ENCODE measurements around the gene SPATS2L.

Gene SPATS2L

DNA sequence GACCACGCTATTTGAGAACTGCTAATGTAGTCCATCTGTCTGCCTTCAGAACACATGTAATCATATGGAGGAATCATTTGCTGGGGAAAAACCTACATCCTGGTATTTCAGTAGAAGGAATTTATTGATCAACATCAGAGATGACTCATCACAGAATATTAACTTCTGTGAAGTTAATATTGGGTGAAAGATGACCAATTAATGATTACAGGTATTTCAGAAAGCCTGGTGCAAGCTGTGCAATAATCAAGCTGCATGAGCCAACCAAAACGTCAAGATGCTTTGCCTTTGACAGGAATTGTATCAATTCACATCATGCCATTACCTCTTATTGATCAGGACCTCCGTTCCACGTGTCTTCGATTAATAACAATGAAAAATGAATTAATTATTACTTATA lies 9.4 kb upstream of the SPATS2L start:
- no peak for DNase-seq

DNA sequence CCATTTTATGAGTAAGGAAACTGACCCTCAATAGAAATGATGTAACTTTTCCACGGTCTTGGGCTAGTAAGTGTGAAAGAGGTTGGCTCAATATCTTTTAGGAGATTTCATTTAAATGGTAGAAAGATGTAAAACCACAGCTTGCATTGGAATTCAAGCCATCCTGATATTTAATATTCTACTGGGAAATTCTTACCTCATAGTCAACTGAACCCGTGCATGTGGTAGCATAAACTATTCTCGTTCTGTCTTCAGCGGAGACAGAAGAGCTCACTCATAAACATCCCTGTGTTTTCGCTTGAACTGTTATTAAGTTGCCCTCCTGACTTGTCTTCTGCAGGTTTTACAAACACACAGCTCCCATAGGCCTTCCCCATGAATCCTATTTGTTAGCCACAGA lies 8.5 kb upstream of the SPATS2L start:
- no peak for DNase-seq

DNA sequence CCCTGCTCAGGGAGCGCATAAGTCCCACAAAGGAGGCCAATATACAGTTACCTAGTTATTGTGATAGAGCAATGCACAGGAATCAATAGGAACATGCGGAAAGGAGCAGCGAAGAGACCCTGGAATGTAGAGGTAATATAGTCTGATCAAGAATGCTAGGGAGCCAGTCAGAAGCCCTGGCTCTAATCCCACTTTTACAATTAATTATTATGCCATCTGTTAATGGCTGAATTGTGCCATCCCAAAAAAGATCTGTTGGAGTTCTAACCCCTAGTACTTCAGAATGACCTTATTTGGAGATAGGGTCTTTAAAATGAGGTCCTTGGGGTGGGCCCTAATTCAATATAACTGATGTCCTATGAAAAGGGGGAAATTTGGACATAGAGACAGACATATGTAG lies 7.7 kb upstream of the SPATS2L start:
- no peak for DNase-seq

DNA sequence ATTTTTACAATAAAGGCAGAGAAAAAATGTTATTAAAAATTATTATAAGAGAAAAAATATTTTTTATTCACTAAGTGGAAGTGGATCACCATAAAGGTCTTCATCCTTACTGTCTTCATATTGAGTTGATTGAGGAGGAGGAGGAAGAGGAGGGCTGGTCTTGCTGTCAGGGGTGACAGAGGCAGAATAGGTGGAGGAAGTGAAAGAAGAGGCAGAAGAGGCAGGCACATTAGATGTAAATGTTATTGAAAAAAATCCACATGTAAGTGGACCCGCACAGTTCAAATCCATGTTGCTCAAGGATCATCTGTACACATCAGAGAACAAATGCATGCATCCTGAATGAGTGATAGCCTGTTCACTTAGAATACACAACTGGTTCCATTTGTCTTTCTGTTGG lies 6.4 kb upstream of the SPATS2L start:
- no peak for DNase-seq

DNA sequence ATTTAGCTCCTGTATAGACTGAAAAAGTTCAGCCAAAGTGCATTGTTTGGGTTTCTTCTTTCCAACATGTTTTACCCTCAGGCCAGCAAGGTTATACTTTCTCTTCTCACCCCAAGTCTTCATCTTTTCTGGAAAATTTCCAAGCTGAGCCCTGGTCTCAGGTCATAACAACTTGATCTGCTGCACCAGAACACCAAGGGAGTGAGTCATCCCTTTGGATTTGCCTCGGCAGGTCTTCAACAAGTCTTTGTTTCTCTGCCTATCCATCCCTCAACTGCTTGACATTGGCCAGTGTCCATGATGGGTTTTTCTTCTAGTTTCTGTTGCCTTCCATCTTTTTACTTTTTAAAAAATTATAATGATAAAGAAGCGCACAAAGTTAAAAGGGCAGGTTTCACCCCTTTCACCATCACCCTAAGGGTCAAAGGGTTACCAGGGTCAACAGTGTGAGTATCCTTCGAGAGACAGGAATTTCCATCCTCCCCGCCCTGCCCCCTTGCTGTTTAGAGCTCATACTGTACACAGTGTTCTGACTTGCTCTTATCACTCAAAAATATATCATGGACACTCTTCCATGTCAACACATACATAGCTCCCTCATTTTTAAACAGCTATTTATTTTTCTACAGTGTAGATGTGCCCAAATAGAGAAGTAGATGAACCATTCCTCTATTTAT lies 5.7 kb upstream of the SPATS2L start:
- DNase-seq = no peak

GRCh38 chr2:200301953-200302858 lies 4.3 kb upstream of the SPATS2L start:
- DNase-seq = no peak

DNA sequence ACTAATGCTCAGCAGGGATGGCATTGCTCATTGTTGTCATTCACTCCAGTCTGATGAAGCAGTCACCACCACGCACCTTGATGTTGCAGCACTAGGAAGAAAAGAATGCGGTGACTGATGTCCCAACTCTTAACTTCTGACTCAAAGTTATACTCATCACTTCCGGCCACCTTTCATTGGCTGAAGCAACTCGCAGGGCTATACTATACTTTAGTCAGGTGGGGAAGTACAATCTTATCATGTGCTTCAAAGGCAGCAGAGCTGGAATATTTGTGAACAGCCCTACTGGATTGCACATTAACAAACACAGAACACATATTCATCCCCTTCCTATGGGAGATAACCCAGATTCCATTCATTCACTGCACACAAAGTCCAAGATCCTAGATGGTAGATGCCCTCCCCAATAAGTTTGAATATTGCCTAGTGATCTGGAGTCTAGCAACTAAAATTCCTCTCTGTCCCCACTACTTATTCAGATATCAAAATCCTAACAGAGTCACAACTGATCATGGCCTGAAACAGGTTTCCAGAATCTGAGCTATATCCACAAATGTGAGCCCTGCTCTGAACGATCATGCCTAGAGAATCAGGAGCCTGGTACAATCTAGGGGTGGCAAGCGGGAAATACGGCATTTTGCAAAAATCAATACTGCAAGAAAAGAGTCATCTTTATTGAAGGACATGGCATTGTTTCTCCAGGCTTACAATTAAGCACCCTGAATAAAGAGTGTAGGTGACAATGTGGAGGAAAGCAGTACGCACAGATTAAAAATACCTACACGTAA lies 3.4 kb upstream of the SPATS2L start:
- DNase-seq = no peak

DNA sequence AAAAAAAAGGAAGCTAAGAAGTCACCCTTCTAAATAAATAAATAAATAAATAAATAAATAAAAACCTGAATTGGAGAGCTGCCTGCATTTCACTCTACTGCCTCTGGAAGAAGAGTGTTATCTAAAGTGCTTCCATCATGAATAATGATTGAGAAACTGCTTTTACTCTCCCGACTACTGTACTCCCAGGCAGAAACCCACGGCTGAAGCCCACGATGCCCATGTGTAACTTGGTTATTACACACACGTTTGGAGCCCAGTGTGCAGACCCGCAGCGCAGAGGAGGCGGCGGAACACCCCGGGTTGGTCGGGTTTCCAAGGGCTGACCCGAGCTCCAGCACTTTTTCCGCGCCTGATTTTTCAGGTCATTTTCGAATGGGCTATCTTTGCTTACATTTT lies 697 bp upstream of the SPATS2L start:
- DNase-seq = peak; percentile 23

GRCh38 chr2:200306931-200307723 lies 634 bp downstream of the SPATS2L start:
- peak; percentile 12 for DNase-seq

- no peak for DNase-seq
These were observed 1.4 kb downstream of the SPATS2L start for GRCh38 chr2:200307724-200308545.

DNA sequence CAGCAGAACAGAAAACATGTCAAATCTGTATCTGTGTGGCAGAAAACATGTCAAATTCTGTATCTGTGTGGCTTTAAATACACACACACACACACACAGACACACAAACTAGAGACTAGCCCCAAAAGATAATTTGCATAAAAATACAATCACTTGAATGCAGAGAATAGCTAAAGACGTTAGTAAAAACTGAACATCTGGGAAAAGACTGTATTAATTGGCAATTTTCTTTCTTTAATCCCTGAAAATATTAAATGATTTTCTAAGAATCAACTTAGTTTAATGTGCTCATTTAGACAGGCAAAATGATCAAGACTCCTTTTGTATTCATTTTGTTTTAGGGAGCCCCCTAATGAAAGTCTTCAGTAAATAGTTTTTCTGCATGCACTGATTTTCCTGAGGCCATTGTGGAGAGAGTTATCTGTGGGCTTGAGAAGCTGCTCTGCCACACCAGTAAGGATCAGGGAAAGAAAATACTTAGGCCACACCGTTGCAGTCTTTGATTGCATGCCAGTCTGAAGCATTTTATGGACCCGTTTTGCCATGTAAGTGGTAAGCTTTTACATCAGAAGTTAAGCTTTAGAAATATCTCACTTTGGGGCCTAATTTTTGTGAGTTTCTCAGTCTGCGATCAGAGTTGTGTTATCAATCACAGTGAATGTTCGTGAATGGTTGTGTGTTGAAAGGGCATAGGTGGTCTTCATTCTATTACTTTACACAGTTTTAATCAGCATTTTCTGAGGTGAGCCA lies 2.2 kb downstream of the SPATS2L start:
- no peak for DNase-seq

DNA sequence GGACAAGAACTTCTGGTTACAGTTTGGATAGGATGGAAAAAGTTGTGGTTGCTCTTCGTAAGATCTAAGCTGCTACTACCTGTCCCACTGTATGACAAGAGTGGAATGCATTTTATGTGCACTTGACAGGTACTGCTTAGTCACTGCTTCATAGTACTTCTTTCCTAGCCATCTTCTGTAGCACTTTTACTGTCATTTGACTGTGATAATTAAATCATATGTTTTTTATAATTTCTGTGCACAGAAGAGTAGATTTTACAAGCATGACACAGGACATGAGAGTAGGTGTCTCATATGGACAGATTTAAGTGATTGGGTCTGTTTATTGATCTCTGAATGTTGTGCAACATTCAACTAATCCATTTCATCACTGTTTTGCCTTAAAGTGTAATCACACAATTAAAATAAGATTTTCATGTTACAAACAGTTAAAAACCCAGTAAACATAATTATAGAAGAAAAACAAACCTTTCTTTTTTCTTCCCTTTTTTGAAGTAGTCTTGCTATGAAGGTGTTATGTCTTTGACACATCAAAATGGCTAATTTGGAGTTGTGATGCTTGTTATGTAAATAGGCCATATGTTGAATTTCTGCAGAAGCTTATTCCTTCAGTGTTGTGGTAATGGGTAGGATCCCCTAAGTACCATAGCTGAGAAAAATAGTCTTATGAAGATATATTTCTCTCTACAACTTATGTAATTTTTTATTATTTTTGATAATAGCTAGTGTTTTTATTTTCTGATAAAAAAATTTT lies 3.0 kb downstream of the SPATS2L start:
- no peak for DNase-seq

DNA sequence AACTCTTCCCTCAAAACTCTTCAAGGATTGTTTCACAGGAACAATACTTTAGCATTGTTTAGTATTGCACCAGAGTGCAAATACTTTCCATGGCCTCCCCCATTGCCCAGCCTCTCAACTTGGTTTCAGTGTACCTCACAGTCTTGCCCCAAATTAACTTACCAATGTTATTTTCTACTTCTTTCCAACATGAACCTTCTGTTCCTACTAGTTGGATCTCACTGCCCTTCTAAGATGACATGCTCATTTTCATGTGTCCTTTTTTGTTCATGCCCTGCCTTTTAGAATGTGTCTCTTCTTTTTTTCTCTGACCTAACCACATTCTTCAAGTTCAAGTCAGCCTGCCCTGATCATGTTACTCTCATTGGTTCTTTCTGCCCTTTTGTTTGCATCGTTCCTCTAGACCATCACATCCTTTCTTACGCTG lies 4.1 kb downstream of the SPATS2L start:
- no peak for DNase-seq

- DNase-seq = no peak
These were observed 4.6 kb downstream of the SPATS2L start for GRCh38 chr2:200311139-200311538.

- DNase-seq = no peak
These were observed 8.6 kb downstream of the SPATS2L start for GRCh38 chr2:200314976-200315567.

DNA sequence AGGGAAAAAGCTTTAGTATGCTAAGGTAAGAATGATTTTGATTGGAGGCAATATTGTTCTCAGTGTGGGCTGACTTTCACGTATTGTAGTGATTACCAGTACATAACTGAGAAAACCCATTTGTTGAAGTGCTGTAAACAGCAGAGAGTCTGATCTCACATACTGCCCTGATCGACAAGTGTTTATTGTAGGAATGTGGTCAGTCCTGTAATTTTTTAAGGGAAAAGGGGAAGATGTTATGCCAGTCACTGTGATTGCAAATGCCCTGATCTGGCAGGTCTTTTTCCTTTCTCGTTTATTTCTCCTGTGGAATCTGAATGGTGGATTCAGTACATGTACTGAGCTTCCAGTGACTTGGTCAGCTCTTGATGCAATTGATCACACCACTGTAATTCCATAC lies 11.5 kb downstream of the SPATS2L start:
- no peak for DNase-seq

GRCh38 chr2:200318940-200319435 lies 12.5 kb downstream of the SPATS2L start:
- no peak for DNase-seq

DNA sequence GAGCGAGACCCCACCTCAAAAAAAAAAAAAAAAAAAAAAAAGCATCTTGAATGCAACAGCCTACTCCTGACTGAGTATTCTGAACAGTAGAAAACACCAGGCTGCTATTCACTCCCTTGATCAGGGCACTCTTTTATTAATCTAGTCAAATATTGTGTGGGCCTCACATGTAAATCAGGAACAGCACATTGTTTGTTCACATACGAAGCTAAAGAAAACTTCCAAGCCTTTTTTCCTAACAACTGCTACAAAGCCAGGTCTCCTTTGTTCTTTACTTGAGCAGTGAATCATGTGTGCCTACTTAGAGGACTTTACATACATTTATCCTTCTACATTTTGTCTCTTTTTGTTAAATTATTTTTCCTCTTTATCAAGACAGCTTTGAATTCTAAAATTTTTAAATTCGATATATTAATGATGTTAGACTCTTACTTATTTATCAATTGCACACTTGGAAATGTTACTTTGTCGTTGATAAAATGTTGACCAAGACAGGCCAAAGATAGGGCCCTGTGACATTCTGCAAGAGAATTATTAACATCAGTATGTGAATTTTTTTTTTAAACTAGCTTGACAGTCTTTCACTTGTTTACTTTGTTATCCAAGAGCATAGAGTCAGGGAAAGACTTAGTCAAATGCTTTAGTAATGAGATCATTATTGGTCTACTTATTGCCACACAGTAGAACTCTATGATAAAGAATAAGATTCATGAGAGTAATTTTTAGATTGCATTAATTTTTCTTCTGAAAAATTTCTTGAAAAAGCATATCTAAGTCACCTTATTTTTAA lies 13.2 kb downstream of the SPATS2L start:
- no peak for DNase-seq

GRCh38 chr2:200320344-200320743 lies 13.9 kb downstream of the SPATS2L start:
- no peak for DNase-seq
